OCI-LY7 (cell line): ENCODE data around the gene TMEM44. TPM values are rescaled to one million over a fixed set of nuclear protein-coding genes. Genes with fewer than 3 reads are reported as not detected.

Experiments used
- BruUV-seq: library from RNA; stranded (reverse); fragments of 400-500 nt; replicated peaks from 2 replicates; lab custom pipeline; 2021; lab: Mats Ljungman, UMichigan
- CTCF ChIA-PET: fragments of 300-600 bp; sonication (Branson Sonifier 250); formaldehyde crosslinking; loops from one replicate; lab custom pipeline; 2022; ENCODE audit warnings: antibody characterized with exemption; ENCODE audit not compliant: unreplicated experiment; lab: Charles Lee
- POLR2A ChIA-PET: fragments of 300-600 bp; sonication (Branson Sonifier 250); formaldehyde crosslinking; loops from one replicate; lab custom pipeline; 2022; ENCODE audit warnings: antibody characterized with exemption; lab: Charles Lee
- DNase-seq: peaks from one replicate; pipeline ENCODE4 v3.0.0-alpha.2; 2015; ENCODE audit warnings: low spot score
- H2AFZ ChIP-seq: fragments of 200-600 bp; sonication (generic), shearing (Covaris generic); 2 replicates; pipeline ENCODE4 v1.6.1; 2014; ENCODE audit warnings: mild to moderate bottlenecking, antibody characterized with exemption, low read length, moderate library complexity
- H3K27ac ChIP-seq: fragments of 200-600 bp; sonication (generic); 2 replicates; pipeline ENCODE4 v1.5.1; 2014; ENCODE audit warnings: mixed run types, low read depth, mild to moderate bottlenecking, moderate library complexity, low read length, inconsistent platforms; ENCODE audit not compliant: poor library complexity, severe bottlenecking
- H3K36me3 ChIP-seq: fragments of 200-600 bp; sonication (generic); 2 replicates; pipeline ENCODE4 v1.6.1; 2014; ENCODE audit warnings: mild to moderate bottlenecking, antibody characterized with exemption, low read length, moderate library complexity, mixed read lengths; ENCODE audit not compliant: insufficient read depth
- H3K4me1 ChIP-seq: fragments of 200-600 bp; sonication (generic); 2 replicates; pipeline ENCODE4 v1.5.1; 2014; ENCODE audit warnings: mild to moderate bottlenecking, low read length; ENCODE audit not compliant: insufficient read depth, poor library complexity, severe bottlenecking
- H3K4me2 ChIP-seq: fragments of 200-600 bp; sonication (generic); 2 replicates; pipeline ENCODE4 v1.6.1; 2014; ENCODE audit warnings: mild to moderate bottlenecking, low read length
- H3K4me3 ChIP-seq: fragments of 200-600 bp; sonication (generic); 2 replicates; pipeline ENCODE4 v1.5.1; 2014; ENCODE audit warnings: mild to moderate bottlenecking, low read depth, low read length; ENCODE audit not compliant: poor library complexity, severe bottlenecking
- H3K79me2 ChIP-seq: fragments of 200-600 bp; sonication (generic); 2 replicates; pipeline ENCODE4 v1.6.1; 2016; ENCODE audit warnings: low read depth, mild to moderate bottlenecking, low read length, moderate library complexity, mixed read lengths; ENCODE audit not compliant: insufficient read depth
- H3K9me2 ChIP-seq: fragments of 200-600 bp; sonication (generic); 2 replicates; pipeline ENCODE4 v1.6.1; 2016; ENCODE audit warnings: mild to moderate bottlenecking, low read length, mixed read lengths; ENCODE audit not compliant: insufficient read depth
- H3K9me3 ChIP-seq: fragments of 200-600 bp; sonication (generic); 2 replicates; pipeline ENCODE4 v1.6.1; 2014; ENCODE audit warnings: mild to moderate bottlenecking, mixed run types, low read length, mixed read lengths
- H4K20me1 ChIP-seq: fragments of 200-600 bp; sonication (generic); 2 replicates; pipeline ENCODE4 v1.6.1; 2014; ENCODE audit warnings: mild to moderate bottlenecking, antibody characterized with exemption, low read length, moderate library complexity, mixed read lengths; ENCODE audit not compliant: insufficient read depth
- EZH2phosphoT487 ChIP-seq: fragments of 200-600 bp; sonication (generic); IDR thresholded peaks from 2 replicates; pipeline ENCODE4 v1.6.1; 2018; ENCODE audit warnings: low read depth, borderline replicate concordance, mild to moderate bottlenecking, mixed run types, antibody characterized with exemption, low read length, moderate library complexity, mixed read lengths
- intact Hi-C: fragments of 100-400 bp; cut with micrococcal nuclease; formaldehyde crosslinking; loops from one replicate; pipeline ENCODE4 v1.10.0; 2022; ENCODE audit not compliant: unreplicated experiment
- total RNA-seq, 2 experiments: library from RNA; depleted of rRNA in 1 of 2; stranded (reverse); fragments of >200 nt in 1 of 2; shearing (Covaris generic) in 1 of 2; gene quantifications; 2 replicates each; pipeline ENCODE4 v1.2.3, GENCODE V29; 2014 to 2022
- TF ChIP-seq, protein P1 (sequence below): fragments of 200-600 bp; sonication (generic); conservative IDR thresholded peaks from 2 replicates; pipeline ENCODE4 v1.5.1; 2014; ENCODE audit warnings: mild to moderate bottlenecking, antibody characterized with exemption, low read length, moderate library complexity, mixed read lengths

TMEM44 gene
- total RNA-seq, 2 experiments from 2014 or later, result 8.8 to 22.9 TPM

GRCh38 chr3:194621947-194622346 is 11.3 kb downstream of the TMEM44 start:
- Histone ChIP-seq H4K20me1 (no peaks in the 10 kb centered on the region), H3K79me2 (no peaks in the 10 kb centered on the region), H3K36me3 (no peaks in the 10 kb centered on the region), H3K4me2 (no peak overlapping the region), H2AFZ (no peak overlapping the region), H3K27ac (no peak overlapping the region), H3K4me1 (no peaks in the 10 kb centered on the region), H3K9me2 (no peaks in the 10 kb centered on the region), H3K4me3 (no peak overlapping the region), H3K9me3 (no peaks in the 10 kb centered on the region)
- POLR2A ChIA-PET, result no interaction called here
- intact Hi-C loops, result no loop called here
- TF ChIP-seq, protein P1, sequence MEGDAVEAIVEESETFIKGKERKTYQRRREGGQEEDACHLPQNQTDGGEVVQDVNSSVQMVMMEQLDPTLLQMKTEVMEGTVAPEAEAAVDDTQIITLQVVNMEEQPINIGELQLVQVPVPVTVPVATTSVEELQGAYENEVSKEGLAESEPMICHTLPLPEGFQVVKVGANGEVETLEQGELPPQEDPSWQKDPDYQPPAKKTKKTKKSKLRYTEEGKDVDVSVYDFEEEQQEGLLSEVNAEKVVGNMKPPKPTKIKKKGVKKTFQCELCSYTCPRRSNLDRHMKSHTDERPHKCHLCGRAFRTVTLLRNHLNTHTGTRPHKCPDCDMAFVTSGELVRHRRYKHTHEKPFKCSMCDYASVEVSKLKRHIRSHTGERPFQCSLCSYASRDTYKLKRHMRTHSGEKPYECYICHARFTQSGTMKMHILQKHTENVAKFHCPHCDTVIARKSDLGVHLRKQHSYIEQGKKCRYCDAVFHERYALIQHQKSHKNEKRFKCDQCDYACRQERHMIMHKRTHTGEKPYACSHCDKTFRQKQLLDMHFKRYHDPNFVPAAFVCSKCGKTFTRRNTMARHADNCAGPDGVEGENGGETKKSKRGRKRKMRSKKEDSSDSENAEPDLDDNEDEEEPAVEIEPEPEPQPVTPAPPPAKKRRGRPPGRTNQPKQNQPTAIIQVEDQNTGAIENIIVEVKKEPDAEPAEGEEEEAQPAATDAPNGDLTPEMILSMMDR, result no peak
- TF ChIP-seq EZH2phosphoT487, result no peak
- no TSS peak for BruUV-seq
- CTCF ChIA-PET, result no interaction called here
- no peak for DNase-seq

GRCh38 chr3:194620196-194620595 is 13.0 kb downstream of the TMEM44 start:
- no peaks in the 10 kb centered on the region for H4K20me1 ChIP-seq
- no peak overlapping the region for H3K27ac ChIP-seq
- BruUV-seq, result no TSS peak
- no peak overlapping the region for H3K4me2 ChIP-seq
- ChIA-PET POLR2A (no interaction called here), CTCF (no interaction called here)
- no peaks in the 10 kb centered on the region for H3K36me3 ChIP-seq
- H3K79me2 ChIP-seq, result no peaks in the 10 kb centered on the region
- no peak overlapping the region for H2AFZ ChIP-seq
- H3K9me2 ChIP-seq, result no peaks in the 10 kb centered on the region
- H3K4me3 ChIP-seq, result no peak overlapping the region
- no peaks in the 10 kb centered on the region for H3K4me1 ChIP-seq
- intact Hi-C loops, result no loop called here
- DNase-seq, result no peak
- no peak for TF ChIP-seq EZH2phosphoT487
- TF ChIP-seq, protein P1, result no peak
- H3K9me3 ChIP-seq, result no peaks in the 10 kb centered on the region

DNA sequence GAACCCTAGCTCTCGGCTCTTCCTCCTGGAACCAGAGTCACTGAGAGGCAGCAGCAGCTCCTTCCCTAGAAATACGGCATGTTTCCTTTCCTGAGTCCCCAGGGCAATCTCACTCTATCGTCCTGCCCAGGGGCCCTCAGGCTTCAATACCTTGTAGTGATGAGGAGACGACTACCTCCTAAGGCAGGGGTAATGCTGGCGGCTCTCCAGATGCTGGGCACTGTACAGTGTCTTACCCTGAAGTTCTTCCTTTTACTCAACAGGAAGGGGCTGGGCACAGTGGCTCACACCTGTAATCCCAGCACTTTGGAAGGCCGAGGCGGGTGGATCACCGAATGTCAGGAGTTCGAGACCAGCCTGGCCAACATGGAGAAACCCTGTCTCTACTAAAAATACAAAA is 13.5 kb downstream of the TMEM44 start:
- H3K79me2 ChIP-seq, result no peaks in the 10 kb centered on the region
- no peak for TF ChIP-seq EZH2phosphoT487
- TF ChIP-seq, protein P1, result no peak
- no peak overlapping the region for H3K4me3 ChIP-seq
- ChIA-PET CTCF (no interaction called here), POLR2A (no interaction called here)
- H3K4me2 ChIP-seq, result no peak overlapping the region
- H4K20me1 ChIP-seq, result no peaks in the 10 kb centered on the region
- no peak overlapping the region for H2AFZ ChIP-seq
- no peaks in the 10 kb centered on the region for H3K9me2 ChIP-seq
- BruUV-seq, result no TSS peak
- no peak for DNase-seq
- no peaks in the 10 kb centered on the region for H3K36me3 ChIP-seq
- no peaks in the 10 kb centered on the region for H3K4me1 ChIP-seq
- intact Hi-C loops, result no loop called here
- no peaks in the 10 kb centered on the region for H3K9me3 ChIP-seq
- no peak overlapping the region for H3K27ac ChIP-seq
